HG02981 (cell line): ENCODE measurements around the gene SLC34A3.
"Not testable (repeated sequence)": the region's sequence is repeated elsewhere in the genome, so short reads cannot be mapped to it uniquely, and the experiment has no call there.

Source experiments
- ATAC-seq: cut with Tn5 transposase; IDR thresholded peaks from one replicate; pipeline ENCODE4 v1.9.1; 2021; ENCODE audit warnings: mild to moderate bottlenecking, moderate library complexity; ENCODE audit not compliant: unreplicated experiment

The SLC34A3 gene

GRCh38 chr9:137228968-137229896 is 1.5 kb upstream of the SLC34A3 start:
- no peak for ATAC-seq

GRCh38 chr9:137229903-137230704 is 597 bp upstream of the SLC34A3 start:
- ATAC-seq, result no peak

GRCh38 chr9:137231372-137232039 is 805 bp downstream of the SLC34A3 start:
- ATAC-seq, result no peak

- ATAC-seq, result no peak
These were observed 1.4 kb downstream of the SLC34A3 start for GRCh38 chr9:137232101-137232500.

GRCh38 chr9:137232510-137232909 is 1.8 kb downstream of the SLC34A3 start:
- no peak for ATAC-seq

GRCh38 chr9:137233143-137233980 is 2.7 kb downstream of the SLC34A3 start:
- no peak for ATAC-seq

GRCh38 chr9:137234055-137234697 is 3.5 kb downstream of the SLC34A3 start:
- no peak for ATAC-seq

GRCh38 chr9:137234758-137235423 is 4.2 kb downstream of the SLC34A3 start:
- ATAC-seq, result no peak

- no peak for ATAC-seq
These were observed 4.9 kb downstream of the SLC34A3 start for GRCh38 chr9:137235424-137236237.

- ATAC-seq, result peak; percentile 21
These were observed 5.7 kb downstream of the SLC34A3 start for GRCh38 chr9:137236238-137236935.

GRCh38 chr9:137236936-137237421 is 6.3 kb downstream of the SLC34A3 start:
- ATAC-seq, result no peak

- ATAC-seq, result no peak
These were observed 7.3 kb downstream of the SLC34A3 start for GRCh38 chr9:137237759-137238726.

- not testable (repeated sequence) for ATAC-seq
These were observed 9.0 kb downstream of the SLC34A3 start for GRCh38 chr9:137239541-137240200.

GRCh38 chr9:137240318-137240840 is 9.7 kb downstream of the SLC34A3 start:
- peak; percentile 22 for ATAC-seq

- ATAC-seq, result peak; percentile 67
These were observed 10.3 kb downstream of the SLC34A3 start, which contains the start of gene TUBB4B for GRCh38 chr9:137240841-137241489. TUBB4B (plus strand) TSS chr9:137241287; CDS start chr9:137241361, 74 bp downstream.
